HEK293 (cell line): Measurements from ENCODE around the gene MAU2.

Source experiments
- GLI4 ChIP-seq: fragments of 450-650 bp; formaldehyde crosslinking; IDR thresholded peaks from 2 replicates; pipeline ENCODE4 v1.5.1; 2016; ENCODE audit warnings: missing biosample characterization, missing genetic modification characterization
- TRIM28 ChIP-seq: IDR thresholded peaks from 2 replicates; pipeline ENCODE4 v1.6.1; 2011; ENCODE audit warnings: low read length, control low read depth, borderline replicate concordance
- ZBTB8A ChIP-seq: fragments of 450-650 bp; formaldehyde crosslinking; IDR thresholded peaks from 2 replicates; pipeline ENCODE4 v1.5.1; 2016; ENCODE audit warnings: missing biosample characterization, missing genetic modification characterization
- ZNF140 ChIP-seq: fragments of 450-650 bp; formaldehyde crosslinking; IDR thresholded peaks from 2 replicates; pipeline ENCODE4 v1.5.1; 2016; ENCODE audit warnings: missing biosample characterization, missing genetic modification characterization
- ZNF610 ChIP-seq: fragments of 450-650 bp; formaldehyde crosslinking; IDR thresholded peaks from 2 replicates; pipeline ENCODE4 v1.5.1; 2016; ENCODE audit warnings: missing biosample characterization, missing genetic modification characterization, borderline replicate concordance
- TF ChIP-seq, protein P1 (sequence below): fragments of 450-650 bp; formaldehyde crosslinking; IDR thresholded peaks from 2 replicates; pipeline ENCODE4 v1.5.1; 2016; ENCODE audit warnings: missing biosample characterization, missing genetic modification characterization
- TF ChIP-seq, protein P2 (sequence below): fragments of 450-650 bp; IDR thresholded peaks from 2 replicates; pipeline ENCODE4 v1.5.1; 2018; ENCODE audit warnings: missing biosample characterization, mild to moderate bottlenecking, missing genetic modification characterization
- TF ChIP-seq, protein P3 (sequence below): fragments of 450-650 bp; formaldehyde crosslinking; IDR thresholded peaks from 2 replicates; pipeline ENCODE4 v1.5.1; 2016; ENCODE audit warnings: missing biosample characterization, missing genetic modification characterization

DNA sequence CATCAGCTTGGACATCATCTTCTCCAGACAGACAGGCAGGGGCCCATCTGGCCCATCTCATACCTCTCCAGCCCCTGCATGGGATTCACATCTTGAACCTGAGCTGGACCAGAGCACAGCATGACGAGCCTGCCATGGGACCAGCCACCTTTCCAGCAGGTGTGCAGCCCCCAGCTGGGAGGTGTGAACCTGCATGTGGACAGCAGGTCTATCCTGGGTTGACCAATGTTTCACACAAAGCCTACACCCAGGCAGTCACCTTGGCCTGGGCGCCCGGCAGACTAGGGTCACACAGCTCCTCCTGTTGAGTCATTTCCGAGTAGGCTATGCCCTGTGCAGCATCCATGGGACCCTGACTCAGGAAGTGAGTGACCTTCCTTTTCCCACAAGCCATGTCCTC lies 41.4 kb downstream of the MAU2 start:
- TF ChIP-seq, protein P1, sequence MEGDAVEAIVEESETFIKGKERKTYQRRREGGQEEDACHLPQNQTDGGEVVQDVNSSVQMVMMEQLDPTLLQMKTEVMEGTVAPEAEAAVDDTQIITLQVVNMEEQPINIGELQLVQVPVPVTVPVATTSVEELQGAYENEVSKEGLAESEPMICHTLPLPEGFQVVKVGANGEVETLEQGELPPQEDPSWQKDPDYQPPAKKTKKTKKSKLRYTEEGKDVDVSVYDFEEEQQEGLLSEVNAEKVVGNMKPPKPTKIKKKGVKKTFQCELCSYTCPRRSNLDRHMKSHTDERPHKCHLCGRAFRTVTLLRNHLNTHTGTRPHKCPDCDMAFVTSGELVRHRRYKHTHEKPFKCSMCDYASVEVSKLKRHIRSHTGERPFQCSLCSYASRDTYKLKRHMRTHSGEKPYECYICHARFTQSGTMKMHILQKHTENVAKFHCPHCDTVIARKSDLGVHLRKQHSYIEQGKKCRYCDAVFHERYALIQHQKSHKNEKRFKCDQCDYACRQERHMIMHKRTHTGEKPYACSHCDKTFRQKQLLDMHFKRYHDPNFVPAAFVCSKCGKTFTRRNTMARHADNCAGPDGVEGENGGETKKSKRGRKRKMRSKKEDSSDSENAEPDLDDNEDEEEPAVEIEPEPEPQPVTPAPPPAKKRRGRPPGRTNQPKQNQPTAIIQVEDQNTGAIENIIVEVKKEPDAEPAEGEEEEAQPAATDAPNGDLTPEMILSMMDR (tag by site-specific recombination): no peak
- TF ChIP-seq, protein P2, sequence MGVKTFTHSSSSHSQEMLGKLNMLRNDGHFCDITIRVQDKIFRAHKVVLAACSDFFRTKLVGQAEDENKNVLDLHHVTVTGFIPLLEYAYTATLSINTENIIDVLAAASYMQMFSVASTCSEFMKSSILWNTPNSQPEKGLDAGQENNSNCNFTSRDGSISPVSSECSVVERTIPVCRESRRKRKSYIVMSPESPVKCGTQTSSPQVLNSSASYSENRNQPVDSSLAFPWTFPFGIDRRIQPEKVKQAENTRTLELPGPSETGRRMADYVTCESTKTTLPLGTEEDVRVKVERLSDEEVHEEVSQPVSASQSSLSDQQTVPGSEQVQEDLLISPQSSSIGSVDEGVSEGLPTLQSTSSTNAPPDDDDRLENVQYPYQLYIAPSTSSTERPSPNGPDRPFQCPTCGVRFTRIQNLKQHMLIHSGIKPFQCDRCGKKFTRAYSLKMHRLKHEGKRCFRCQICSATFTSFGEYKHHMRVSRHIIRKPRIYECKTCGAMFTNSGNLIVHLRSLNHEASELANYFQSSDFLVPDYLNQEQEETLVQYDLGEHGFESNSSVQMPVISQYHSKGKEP: no peak
- TF ChIP-seq TRIM28 (no peak), ZNF610 (tag by site-specific recombination) (no peak), GLI4 (tag by site-specific recombination) (no peak), ZBTB8A (tag by site-specific recombination) (no peak), ZNF140 (tag by site-specific recombination) (no peak)
- TF ChIP-seq, protein P3, sequence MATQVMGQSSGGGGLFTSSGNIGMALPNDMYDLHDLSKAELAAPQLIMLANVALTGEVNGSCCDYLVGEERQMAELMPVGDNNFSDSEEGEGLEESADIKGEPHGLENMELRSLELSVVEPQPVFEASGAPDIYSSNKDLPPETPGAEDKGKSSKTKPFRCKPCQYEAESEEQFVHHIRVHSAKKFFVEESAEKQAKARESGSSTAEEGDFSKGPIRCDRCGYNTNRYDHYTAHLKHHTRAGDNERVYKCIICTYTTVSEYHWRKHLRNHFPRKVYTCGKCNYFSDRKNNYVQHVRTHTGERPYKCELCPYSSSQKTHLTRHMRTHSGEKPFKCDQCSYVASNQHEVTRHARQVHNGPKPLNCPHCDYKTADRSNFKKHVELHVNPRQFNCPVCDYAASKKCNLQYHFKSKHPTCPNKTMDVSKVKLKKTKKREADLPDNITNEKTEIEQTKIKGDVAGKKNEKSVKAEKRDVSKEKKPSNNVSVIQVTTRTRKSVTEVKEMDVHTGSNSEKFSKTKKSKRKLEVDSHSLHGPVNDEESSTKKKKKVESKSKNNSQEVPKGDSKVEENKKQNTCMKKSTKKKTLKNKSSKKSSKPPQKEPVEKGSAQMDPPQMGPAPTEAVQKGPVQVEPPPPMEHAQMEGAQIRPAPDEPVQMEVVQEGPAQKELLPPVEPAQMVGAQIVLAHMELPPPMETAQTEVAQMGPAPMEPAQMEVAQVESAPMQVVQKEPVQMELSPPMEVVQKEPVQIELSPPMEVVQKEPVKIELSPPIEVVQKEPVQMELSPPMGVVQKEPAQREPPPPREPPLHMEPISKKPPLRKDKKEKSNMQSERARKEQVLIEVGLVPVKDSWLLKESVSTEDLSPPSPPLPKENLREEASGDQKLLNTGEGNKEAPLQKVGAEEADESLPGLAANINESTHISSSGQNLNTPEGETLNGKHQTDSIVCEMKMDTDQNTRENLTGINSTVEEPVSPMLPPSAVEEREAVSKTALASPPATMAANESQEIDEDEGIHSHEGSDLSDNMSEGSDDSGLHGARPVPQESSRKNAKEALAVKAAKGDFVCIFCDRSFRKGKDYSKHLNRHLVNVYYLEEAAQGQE: no peak
